Measurements from ENCODE around the gene FA2H. TPM values are rescaled to one million over a fixed set of nuclear protein-coding genes. Genes with fewer than 3 reads are reported as not detected.

The FA2H gene
- total and polyA plus RNA-seq, 2 experiments from 2014 or later: 5.7 to 6.3 TPM

- no peak for TF ChIP-seq ZNF462 (CRISPR knock-in tag; IDR thresholded peaks at IDR 0.05)
- no peak for TF ChIP-seq STAT1 (IDR thresholded peaks at IDR 0.05; ENCODE audit: unreplicated experiment)
- no peak for TF ChIP-seq NANOG (IDR thresholded peaks at IDR 0.05; ENCODE audit: borderline replicate concordance)
These were observed 13.5 kb upstream of the FA2H start (continued) for GRCh38 chr16:74788108-74788507.

- Histone ChIP-seq H4K20me1 (replicated peaks; ENCODE audit: insufficient read depth) (peaks cover 4% of the 10 kb centered on the region; the same call in 1 of the 2 replicates), H3K4me1 (ENCODE audit: insufficient read depth) (peaks cover 20% of the 10 kb centered on the region), H3K4me3 (no peak overlapping the region), H3K27me3 (ENCODE audit: insufficient read depth) (no peaks in the 10 kb centered on the region), H3K4me2 (no peak overlapping the region), H2AFZ (no peak overlapping the region), H3F3A (replicated peaks; ENCODE audit: low read depth) (no peaks in the 10 kb centered on the region), H3K27ac (ENCODE audit: low read depth) (no peak overlapping the region), H3K79me2 (replicated peaks; ENCODE audit: insufficient read depth) (peaks cover 66% of the 10 kb centered on the region), H3K36me3 (ENCODE audit: insufficient read depth) (no peaks in the 10 kb centered on the region), H3K9me2 (ENCODE audit: insufficient read depth) (no peaks in the 10 kb centered on the region)
- no peak for ATAC-seq
- Mint-ChIP-seq H3K36me3 (ENCODE audit: low read depth) (no peaks in the 10 kb centered on the region), H3K4me1 (peaks cover 3% of the 10 kb centered on the region; the same call in 1 of the 3 replicates), H3K27me3 (ENCODE audit: insufficient read depth, low read depth, poor library complexity) (peaks cover 2% of the 10 kb centered on the region), H3K4me3 (no peak overlapping the region), H3K9me3 (no peaks in the 10 kb centered on the region), H3K27ac (no peak overlapping the region)
- no peak for DNase-seq (ENCODE audit: low spot score)
- peak; percentile 27 to 36; a peak in 3 of 4 replicates for TF ChIP-seq CTCF (conservative IDR thresholded peaks at IDR 0.05; ENCODE audit: low read depth in 2 of 2)
- TF ChIP-seq ETS1 (IDR thresholded peaks at IDR 0.05): no peak
- no peak for TF ChIP-seq REST (IDR thresholded peaks at IDR 0.05; ENCODE audit: unreplicated experiment)
- TF ChIP-seq NANOG (IDR thresholded peaks at IDR 0.05; ENCODE audit: borderline replicate concordance): no peak
These were observed 10.4 kb upstream of the FA2H start for GRCh38 chr16:74785031-74785430.

Data from GM23338 (cell line).